ENCODE results near the gene PMAIP1.
"Not testable (repeated sequence)": the region's sequence is repeated elsewhere in the genome, so short reads cannot be mapped to it uniquely, and the experiment has no call there.

Gene PMAIP1

DNA sequence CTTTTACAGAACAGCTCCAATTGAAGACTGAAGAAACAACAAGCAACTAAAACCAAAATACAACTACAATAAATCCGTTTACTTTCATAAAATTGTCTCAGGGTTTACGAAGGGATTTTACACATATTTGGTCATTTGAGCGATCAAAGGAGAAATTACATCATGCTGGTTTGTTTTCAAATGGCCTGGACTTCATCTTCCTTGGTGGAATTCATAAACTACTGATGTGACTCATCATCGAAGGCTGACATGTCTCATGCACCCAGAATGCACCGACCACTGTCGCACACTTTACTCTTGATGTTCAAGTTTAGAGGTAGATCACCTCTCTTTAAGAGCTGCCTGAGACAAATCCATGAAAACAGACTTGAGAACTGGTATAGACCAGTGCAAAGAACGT is 25.6 kb upstream of the PMAIP1 start:
- no peak overlapping the region for H3K27ac ChIP-seq

DNA sequence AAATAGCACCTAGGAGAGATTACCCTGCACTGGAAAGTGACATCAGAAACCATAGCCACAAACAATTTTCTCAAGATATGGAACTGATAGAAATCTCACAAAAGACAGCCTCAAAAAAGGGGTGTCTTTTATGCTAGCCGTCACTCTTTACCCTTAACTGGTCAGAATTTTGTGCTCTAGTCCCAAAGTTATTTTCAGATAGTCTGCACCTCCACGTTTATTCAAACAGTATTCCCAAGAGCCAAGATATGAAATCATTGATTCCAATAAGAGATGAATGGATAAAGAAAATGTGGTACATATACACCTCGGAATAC is 23.5 kb upstream of the PMAIP1 start:
- no peak for TF ChIP-seq ZFX (IDR thresholded peaks at IDR 0.05; ENCODE audit: borderline replicate concordance)
- TF ChIP-seq, protein P1, sequence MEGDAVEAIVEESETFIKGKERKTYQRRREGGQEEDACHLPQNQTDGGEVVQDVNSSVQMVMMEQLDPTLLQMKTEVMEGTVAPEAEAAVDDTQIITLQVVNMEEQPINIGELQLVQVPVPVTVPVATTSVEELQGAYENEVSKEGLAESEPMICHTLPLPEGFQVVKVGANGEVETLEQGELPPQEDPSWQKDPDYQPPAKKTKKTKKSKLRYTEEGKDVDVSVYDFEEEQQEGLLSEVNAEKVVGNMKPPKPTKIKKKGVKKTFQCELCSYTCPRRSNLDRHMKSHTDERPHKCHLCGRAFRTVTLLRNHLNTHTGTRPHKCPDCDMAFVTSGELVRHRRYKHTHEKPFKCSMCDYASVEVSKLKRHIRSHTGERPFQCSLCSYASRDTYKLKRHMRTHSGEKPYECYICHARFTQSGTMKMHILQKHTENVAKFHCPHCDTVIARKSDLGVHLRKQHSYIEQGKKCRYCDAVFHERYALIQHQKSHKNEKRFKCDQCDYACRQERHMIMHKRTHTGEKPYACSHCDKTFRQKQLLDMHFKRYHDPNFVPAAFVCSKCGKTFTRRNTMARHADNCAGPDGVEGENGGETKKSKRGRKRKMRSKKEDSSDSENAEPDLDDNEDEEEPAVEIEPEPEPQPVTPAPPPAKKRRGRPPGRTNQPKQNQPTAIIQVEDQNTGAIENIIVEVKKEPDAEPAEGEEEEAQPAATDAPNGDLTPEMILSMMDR (IDR thresholded peaks at IDR 0.05) = no peak

More for the DNA sequence above, 25.6 kb upstream of the PMAIP1 start:
- no peak for TF ChIP-seq ZFX (IDR thresholded peaks at IDR 0.05; ENCODE audit: borderline replicate concordance)
- TF ChIP-seq, protein P1 (IDR thresholded peaks at IDR 0.05) = no peak

DNA sequence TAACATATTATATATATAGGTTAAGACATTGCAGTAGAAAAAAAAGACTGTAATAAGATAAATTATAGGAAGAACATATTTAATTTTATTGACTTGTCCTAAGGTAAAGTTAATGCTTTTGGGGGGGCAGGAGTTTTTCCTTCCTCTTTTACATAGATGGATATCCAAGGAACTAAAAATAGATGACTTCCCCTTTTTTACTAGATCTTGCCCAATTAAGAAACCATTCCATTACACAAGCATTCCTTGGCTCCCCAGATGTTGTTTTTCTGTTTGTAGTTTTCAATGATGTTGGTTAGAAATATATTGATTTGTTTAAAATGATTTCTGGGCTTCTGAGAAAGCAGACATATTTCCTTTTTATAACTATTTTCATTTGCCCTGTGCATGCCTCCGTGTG is 22.4 kb upstream of the PMAIP1 start:
- no peak overlapping the region for H3K27ac ChIP-seq
- no peak for TF ChIP-seq ZFX (IDR thresholded peaks at IDR 0.05; ENCODE audit: borderline replicate concordance)
- TF ChIP-seq, protein P1 (IDR thresholded peaks at IDR 0.05) = no peak

More for the DNA sequence above, 23.5 kb upstream of the PMAIP1 start:
- H3K27ac ChIP-seq = no peak overlapping the region

DNA sequence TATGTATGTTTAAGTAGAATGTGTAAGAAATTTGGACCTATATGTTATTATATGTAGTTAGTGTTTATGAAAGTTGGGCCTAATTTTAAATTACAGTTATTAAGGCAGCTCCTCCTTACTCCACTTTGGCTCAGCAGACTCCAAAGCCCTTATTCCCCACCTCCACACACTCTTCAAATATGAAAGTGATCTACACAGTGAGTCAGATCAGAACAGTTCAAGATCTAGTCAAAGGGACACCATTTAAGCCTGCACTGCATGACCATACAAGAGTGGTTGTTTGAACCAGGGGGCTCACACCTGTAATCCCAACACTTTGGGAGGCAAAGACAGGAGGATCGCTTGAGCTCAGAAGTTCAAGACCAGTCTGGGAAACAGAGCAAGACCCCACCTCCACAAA is 21.2 kb upstream of the PMAIP1 start:
- H3K27ac ChIP-seq = no peak overlapping the region
- TF ChIP-seq, protein P1 (IDR thresholded peaks at IDR 0.05) = no peak
- no peak for TF ChIP-seq ZFX (IDR thresholded peaks at IDR 0.05; ENCODE audit: borderline replicate concordance)

DNA sequence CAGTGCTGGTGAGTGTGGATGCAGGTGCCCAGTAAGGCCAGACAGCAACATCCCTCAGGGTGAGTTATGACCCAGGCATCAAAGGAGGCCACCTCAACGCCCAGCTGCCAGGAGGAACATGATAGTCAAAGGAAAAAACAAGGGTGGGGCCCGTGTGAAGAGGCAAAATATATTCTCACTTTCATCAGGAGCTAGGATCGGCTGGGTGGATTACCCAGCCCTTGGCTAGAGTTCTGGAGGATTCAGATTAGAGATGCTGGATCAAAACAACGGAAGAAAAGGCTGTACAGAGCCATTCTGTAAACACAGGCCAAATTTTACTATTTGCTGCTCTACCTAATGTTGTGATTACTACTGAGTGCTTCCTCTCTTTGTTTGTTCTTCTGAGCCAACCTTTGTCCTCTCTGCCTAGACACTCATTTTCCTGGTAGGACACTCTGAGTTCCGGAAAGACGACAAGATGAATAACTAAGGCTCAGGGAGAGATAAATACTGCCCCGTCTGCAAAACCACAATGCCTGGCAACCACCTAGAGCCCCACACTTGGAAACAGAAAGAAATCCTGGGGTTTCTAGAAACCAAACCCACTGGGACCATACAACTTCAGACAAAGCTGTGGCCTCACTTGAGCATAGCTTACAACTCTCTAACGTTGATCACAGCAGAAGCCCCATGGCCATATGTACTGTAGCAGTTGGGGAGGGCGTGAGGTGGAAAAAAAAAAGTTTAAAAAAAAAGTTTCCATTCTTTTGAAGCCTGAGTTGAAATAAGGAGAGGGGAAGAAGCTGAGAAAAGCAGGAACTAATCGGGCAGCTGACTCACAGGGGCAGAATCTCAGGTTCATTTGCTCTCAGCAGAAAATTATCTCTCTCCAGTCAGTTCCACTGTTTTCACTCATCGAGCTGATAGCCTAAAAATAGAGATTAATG is 17.8 kb upstream of the PMAIP1 start:
- TF ChIP-seq, protein P1 (IDR thresholded peaks at IDR 0.05) = no peak
- peak overlapping the region; percentile 57 for H3K27ac ChIP-seq

DNA sequence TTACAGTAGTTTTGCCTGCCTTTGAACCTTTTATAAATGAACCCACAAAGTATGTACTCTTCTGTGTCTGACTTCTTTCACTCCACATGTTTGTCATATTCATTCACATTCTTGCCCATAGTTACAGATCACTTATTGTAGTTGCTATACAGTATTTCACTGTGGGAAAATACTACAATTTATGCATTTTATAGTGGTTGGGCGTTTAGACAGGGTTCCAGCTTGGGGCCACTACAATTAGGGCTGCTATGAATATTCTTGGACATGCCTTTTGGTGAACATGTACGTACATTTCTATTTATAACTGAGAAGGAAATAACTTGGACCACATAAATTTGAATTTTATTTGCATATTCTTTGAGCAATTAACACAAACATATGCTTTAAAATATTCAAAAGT is 15.4 kb upstream of the PMAIP1 start:
- TF ChIP-seq, protein P1 (IDR thresholded peaks at IDR 0.05) = no peak
- no peak for TF ChIP-seq ZFX (IDR thresholded peaks at IDR 0.05; ENCODE audit: borderline replicate concordance)
- no peak overlapping the region for H3K27ac ChIP-seq

DNA sequence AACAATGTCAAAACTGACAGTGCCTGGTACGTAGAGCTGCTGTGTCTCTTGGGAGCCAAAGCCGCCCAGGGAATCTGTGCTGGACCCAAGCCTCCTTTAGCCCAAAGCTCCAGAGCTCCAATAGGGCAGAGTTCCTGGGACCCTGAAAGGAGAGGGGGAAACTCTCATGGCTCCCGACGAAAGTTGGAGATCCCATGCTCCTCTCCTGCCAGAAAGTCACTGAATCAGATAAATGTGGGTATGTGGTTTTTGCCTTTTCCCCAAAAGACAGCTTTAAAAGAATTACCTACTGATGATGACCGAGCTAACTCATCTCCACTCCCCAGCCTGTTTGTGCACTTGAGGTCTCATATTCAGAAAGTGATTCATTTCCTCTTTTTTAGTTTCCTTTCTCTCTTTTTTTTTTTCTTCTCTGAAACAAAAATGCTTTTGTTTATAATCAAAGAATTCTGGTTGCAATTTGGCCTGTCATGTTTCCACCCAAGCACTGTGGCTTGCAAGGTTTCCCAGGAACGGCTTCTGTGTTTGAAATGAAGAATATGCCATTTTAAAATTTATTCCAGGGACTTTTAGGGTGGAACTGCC is 14.1 kb upstream of the PMAIP1 start:
- TF ChIP-seq, protein P1 (IDR thresholded peaks at IDR 0.05) = no peak
- TF ChIP-seq ZFX (IDR thresholded peaks at IDR 0.05; ENCODE audit: borderline replicate concordance) = no peak
- H3K27ac ChIP-seq = no peak overlapping the region

DNA sequence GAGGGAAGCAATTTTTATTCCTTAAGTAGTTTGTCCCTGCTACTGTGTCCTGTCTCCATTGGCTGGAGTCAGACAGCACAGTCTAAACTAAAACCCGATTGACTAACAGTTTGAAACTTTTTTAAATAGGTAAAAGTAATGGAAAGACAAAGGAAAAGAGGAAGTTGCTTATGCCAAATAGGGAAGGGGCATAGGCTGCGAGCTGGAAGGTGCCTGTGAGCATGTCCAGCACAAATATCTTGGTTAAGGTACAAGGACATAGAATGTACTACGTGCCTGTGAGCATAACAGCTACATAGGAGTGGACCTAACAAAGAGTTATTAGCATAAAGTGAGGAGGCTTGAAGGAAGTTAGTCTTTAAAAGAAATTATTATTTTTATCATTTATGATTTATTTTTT is 13.4 kb upstream of the PMAIP1 start:
- H3K27ac ChIP-seq = not testable (repeated sequence)
